GM10266 (cell line): Measurements from ENCODE around the gene AFF4.

ENCODE experiments used
- DNase-seq: peaks from one replicate; pipeline ENCODE4 v3.0.0; 2012; ENCODE audit errors: extremely low spot score
- TF ChIP-seq, protein P1 (sequence below): IDR thresholded peaks from 2 replicates; pipeline ENCODE4 v1.5.1; 2012; ENCODE audit warnings: mild to moderate bottlenecking, low read depth; ENCODE audit not compliant: control insufficient read depth, insufficient read depth; ENCODE audit errors: missing control alignments

AFF4 gene

DNA sequence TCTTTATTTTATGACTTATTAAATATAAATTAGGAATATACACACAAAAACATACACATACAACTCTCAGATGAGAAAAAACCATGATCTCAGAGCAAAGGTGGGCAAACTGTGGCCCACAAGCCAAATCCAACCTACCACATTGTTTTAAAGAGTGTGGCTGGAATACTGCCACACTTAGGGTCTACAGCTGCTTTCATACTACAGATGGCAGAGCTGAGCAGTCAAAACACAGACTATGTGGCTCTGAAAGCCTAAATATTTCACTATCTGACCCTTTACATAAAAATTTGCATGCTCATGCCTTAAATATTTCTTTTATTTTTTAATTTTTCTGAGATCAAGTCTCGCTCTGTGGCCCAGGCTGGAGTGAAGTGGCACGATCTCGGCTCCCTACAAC lies 61.7 kb downstream of the AFF4 start:
- TF ChIP-seq, protein P1, sequence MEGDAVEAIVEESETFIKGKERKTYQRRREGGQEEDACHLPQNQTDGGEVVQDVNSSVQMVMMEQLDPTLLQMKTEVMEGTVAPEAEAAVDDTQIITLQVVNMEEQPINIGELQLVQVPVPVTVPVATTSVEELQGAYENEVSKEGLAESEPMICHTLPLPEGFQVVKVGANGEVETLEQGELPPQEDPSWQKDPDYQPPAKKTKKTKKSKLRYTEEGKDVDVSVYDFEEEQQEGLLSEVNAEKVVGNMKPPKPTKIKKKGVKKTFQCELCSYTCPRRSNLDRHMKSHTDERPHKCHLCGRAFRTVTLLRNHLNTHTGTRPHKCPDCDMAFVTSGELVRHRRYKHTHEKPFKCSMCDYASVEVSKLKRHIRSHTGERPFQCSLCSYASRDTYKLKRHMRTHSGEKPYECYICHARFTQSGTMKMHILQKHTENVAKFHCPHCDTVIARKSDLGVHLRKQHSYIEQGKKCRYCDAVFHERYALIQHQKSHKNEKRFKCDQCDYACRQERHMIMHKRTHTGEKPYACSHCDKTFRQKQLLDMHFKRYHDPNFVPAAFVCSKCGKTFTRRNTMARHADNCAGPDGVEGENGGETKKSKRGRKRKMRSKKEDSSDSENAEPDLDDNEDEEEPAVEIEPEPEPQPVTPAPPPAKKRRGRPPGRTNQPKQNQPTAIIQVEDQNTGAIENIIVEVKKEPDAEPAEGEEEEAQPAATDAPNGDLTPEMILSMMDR: no peak
- no peak for DNase-seq

- TF ChIP-seq, protein P1: no peak
- DNase-seq: no peak
Observed at GRCh38 chr5:132901036-132901435, 62.4 kb downstream of the AFF4 start.

DNA sequence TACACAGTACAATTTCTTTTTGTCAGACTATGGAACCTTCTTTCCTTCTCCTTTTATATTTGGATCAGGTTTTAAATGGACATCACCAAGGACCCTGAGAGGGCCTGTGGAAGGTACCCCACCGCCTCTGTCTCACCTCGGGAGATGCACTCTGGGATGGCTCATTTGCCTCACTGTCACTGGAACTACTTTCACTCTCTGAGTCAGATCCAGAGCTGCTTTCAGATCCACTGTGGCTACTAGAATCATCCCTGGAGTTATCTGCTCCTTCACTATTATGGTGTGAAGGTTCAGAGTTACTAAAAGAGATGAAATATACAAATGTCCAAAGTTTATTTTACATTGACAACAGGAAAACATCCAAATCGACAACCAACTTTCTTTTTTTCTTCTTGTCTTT lies 65.3 kb downstream of the AFF4 start:
- TF ChIP-seq, protein P1: no peak
- DNase-seq: no peak

DNA sequence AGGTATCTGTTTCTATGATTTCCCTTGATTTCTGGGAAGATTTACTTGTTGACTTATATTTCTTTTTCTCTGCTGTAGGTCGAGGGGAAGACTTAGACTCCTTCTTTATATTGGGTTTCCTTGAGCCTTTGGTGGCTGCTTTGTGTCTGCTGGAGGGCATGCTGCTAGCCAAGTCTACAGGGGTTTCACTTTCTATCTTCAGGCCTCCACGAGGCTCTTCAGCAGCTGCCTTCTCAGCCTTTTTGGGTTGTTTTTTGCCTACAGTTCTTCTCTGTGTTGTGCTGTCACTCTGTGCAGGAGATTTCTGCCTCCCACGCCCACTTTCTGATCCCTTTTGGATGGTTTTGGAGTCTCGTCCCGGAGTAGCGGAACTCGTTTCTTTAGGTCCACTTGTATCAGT lies 66.7 kb downstream of the AFF4 start:
- no peak for DNase-seq

GRCh38 chr5:132895719-132896305 lies 67.6 kb downstream of the AFF4 start:
- TF ChIP-seq, protein P1: no peak
- no peak for DNase-seq

More for the DNA sequence above, 66.7 kb downstream of the AFF4 start:
- TF ChIP-seq, protein P1: no peak

DNA sequence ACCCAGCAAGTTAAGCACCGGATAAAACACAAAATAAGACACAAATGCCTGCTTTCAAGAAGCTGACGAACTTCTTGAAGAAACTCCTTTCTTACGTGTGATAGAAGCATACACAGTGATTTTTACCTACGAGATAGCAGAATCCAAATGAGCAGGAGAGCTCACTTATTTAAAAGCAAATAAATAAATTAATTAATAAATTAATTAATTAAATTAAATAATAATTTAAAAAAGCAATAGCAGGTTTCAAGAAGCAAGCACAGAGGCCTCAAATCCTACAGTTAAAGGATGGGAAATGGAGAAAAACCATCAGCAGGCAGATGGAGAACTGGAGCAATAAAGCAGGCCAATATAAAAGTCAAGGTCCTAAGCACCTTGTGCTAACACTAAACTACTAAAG lies 72.6 kb downstream of the AFF4 start:
- DNase-seq: no peak
- TF ChIP-seq, protein P1: no peak

DNA sequence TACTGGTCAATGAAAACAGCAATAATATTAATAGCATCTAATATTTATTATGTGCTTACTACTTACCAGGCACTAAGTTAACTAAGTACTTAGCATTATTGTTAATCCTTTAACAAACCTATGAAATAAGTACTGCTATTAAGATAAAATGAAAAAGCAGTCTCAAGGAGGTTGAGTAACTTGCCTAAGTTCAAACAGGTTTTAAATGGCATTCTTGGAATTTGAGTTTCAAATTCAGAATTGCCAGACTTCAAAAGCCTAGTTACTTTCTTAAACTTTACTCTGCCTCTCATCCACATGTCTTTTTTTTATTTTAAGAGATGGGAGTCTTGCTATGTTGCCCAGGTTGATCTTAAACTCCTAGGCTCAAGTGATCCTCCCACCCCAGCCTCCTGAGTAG lies 73.9 kb downstream of the AFF4 start:
- DNase-seq: no peak

More for the DNA sequence above, 73.9 kb downstream of the AFF4 start:
- TF ChIP-seq, protein P1: no peak
